Mucosa of descending colon (tissue), 3 donors: ENCODE measurements around the gene PRKAR2B. TPM values are rescaled to one million over a fixed set of nuclear protein-coding genes. Genes with fewer than 3 reads are reported as not detected.

ENCODE experiments used
- ATAC-seq: fragments of 200-7000 bp; cut with Tn5 transposase; one replicate; pipeline ENCODE4 v1.9.1; 2020; ENCODE audit warnings: mild to moderate bottlenecking, moderate library complexity
- DNase-seq, 3 donors: peaks; one replicate each; pipeline ENCODE4 v3.0.0-alpha.2; 2020
- H3K36me3 ChIP-seq: fragments of 200-600 bp; one replicate; pipeline ENCODE4 v1.8.0; 2021; ENCODE audit warnings: low read depth, mild to moderate bottlenecking
- H3K4me1 ChIP-seq: fragments of 200-600 bp; one replicate; pipeline ENCODE4 v1.8.0; 2021; ENCODE audit warnings: low read depth, mild to moderate bottlenecking
- H3K4me3 ChIP-seq: fragments of 200-600 bp; one replicate; pipeline ENCODE4 v1.8.0; 2021; ENCODE audit warnings: mild to moderate bottlenecking
- H3K9me3 ChIP-seq: fragments of 200-600 bp; one replicate; pipeline ENCODE4 v1.8.0; 2021; ENCODE audit warnings: mild to moderate bottlenecking
- intact Hi-C, 2 donors: fragments of 100-400 bp; cut with DNase I in 1 of 2; cut with micrococcal nuclease in 1 of 2; formaldehyde crosslinking; loops; one replicate each; pipeline versions ENCODE4 v1.11.0 to v1.11.1; 2022; cut with DNase I, micrococcal nuclease
- total RNA-seq, 3 donors: library from RNA; stranded (reverse); fragmentation: NEBNext Ultra II Directional in 2 of 3; extraction: Animal tissue kit (Norgen Biotek cat#: 25700) in 2 of 3; gene quantifications; one replicate each; pipeline versions ENCODE4 v1.2.1 to v1.2.4, GENCODE V29; 2021 to 2023
- TF ChIP-seq, protein P1 (sequence below): fragments of 200-600 bp; IDR thresholded peaks from one replicate; pipeline ENCODE4 v1.8.0; 2022; ENCODE audit warnings: antibody characterized with exemption, mild to moderate bottlenecking
- donor health status: DM: no; HTN: no; CAD: no; lungs with moderate emphysema.
- donor health status: DM: no; HTN: no; CAD: no.
- donor health status: DM: no; HTN: yes; CAD: no.

Gene PRKAR2B
- total RNA-seq, 3 donors from 2014 or later, result 4.6 to 20.8 (median 6.4) TPM

DNA sequence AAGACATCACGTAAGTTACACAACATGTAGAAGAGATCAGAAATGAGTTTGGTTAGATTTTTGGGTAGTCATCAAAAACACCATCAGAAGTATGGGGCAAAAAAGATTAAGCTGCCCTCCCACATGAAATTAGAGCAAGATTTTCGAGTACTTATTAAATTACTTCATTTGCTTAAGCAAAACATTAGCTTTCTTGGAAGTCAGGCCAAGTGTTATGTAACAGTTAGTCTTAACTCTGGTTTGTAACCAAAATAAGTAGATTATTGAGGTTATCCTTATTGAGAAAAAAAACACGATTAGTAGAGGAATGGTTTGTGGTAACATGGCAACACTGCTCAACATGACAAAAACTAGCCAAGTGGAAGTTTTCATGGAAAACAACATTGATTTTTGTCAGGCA is 162.2 kb downstream of the PRKAR2B start:
- no peak for DNase-seq
- no peak for ATAC-seq
- TF ChIP-seq, protein P1, sequence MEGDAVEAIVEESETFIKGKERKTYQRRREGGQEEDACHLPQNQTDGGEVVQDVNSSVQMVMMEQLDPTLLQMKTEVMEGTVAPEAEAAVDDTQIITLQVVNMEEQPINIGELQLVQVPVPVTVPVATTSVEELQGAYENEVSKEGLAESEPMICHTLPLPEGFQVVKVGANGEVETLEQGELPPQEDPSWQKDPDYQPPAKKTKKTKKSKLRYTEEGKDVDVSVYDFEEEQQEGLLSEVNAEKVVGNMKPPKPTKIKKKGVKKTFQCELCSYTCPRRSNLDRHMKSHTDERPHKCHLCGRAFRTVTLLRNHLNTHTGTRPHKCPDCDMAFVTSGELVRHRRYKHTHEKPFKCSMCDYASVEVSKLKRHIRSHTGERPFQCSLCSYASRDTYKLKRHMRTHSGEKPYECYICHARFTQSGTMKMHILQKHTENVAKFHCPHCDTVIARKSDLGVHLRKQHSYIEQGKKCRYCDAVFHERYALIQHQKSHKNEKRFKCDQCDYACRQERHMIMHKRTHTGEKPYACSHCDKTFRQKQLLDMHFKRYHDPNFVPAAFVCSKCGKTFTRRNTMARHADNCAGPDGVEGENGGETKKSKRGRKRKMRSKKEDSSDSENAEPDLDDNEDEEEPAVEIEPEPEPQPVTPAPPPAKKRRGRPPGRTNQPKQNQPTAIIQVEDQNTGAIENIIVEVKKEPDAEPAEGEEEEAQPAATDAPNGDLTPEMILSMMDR, result no peak
- Histone ChIP-seq H3K9me3 (no peaks in the 10 kb centered on the region), H3K4me3 (no peak overlapping the region), H3K4me1 (no peaks in the 10 kb centered on the region), H3K36me3 (no peaks in the 10 kb centered on the region)
- intact Hi-C loops, result no loop called here

DNA sequence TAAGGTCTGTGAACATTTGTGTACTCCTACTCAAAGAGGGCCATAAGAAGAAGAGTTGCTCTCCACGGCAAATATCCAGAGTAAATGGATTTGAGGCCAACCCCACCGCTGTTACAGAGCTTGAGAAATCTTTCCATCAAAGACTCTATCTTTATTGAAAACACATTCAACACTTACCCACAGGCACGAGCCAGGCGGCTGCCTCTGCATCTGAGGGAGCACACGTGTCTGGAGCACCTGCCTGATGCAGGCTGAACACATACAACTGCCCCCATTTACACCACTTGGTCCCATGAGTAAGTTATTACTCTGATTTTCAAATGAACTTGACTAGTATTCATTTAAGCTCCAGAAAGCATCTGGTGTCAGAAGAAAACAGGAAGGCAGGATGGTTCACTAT is 163.0 kb downstream of the PRKAR2B start:
- H3K36me3 ChIP-seq, result no peaks in the 10 kb centered on the region

DNA sequence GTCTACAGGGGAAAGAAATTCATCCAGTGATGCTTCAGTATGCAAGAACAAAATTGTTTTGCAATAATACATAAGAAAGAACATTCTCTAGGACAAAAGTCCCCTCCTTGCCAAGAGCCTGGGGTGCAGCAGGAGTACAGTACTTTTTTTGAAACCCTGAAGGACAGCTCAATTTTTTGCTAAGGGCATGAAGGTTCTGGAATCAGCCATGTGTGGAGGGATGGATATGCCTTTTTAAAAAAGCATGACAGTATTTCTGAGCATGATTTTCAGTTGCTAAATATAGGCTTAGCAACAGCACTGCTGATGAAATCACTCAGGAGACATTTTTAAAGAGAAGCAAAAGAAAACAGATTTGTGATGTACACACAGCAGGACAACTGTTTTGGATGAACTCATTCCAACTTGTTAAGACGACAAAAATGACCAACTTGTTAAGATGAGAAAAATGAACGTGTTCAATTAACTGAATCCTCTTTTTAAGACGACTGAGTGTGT is 163.6 kb downstream of the PRKAR2B start:
- Histone ChIP-seq H3K4me1 (no peaks in the 10 kb centered on the region), H3K4me3 (no peak overlapping the region), H3K36me3 (no peaks in the 10 kb centered on the region), H3K9me3 (no peaks in the 10 kb centered on the region)
- DNase-seq (no peak), ATAC-seq (no peak)
- TF ChIP-seq, protein P1, result no peak
- intact Hi-C loops, result no loop called here

More for the DNA sequence above, 163.0 kb downstream of the PRKAR2B start:
- Histone ChIP-seq H3K4me3 (no peak overlapping the region), H3K9me3 (no peaks in the 10 kb centered on the region), H3K4me1 (no peaks in the 10 kb centered on the region)
- intact Hi-C loops, result no loop called here
- TF ChIP-seq, protein P1, result no peak
- no peak for ATAC-seq
- DNase-seq, result no peak

DNA sequence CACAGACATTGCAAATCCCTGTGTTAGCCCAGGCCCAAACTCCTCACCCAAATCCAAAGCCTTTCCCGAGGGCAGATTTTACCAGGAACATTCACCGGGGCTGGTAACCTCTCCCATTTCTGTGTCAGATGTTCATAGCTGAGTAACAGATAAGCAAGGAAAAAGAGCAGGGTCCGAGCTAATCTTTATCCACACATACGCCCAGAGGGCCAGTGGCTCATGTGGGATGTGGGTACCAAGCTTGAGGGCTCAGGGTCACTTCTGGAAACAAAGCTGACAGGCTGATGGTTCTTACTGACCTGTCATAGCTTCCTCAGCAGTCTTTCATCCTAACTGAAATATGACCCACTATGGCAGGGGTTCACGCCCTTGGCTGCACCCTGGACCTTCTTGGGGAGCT is 164.1 kb downstream of the PRKAR2B start:
- Histone ChIP-seq H3K36me3 (no peaks in the 10 kb centered on the region), H3K9me3 (no peaks in the 10 kb centered on the region), H3K4me3 (no peak overlapping the region), H3K4me1 (no peaks in the 10 kb centered on the region)
- DNase-seq, result no peak
- ATAC-seq, result no peak
- TF ChIP-seq, protein P1, result no peak
- intact Hi-C loops, result no loop called here

DNA sequence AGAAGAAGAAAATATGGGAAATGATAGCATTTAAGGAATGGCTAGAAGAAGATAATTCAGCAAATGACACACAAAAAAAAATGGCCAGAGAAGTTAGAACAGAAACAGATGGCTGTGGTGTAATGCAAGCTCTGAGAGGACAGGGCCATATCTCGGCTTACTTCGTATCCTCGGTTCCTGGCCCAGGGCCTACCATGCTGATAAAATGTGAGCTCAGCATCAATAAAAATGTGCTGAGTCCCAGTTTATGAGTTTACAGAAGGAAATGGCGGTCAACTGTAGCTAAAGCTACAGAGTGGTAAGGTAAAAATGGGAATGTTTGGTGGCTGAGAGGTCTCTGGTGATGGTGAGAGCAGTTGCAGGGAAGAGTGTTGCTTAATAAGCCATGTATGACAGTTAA is 165.1 kb downstream of the PRKAR2B start:
- DNase-seq, result peak in 1 of 3 donors; percentile 29

More for the DNA sequence above, 165.1 kb downstream of the PRKAR2B start:
- Histone ChIP-seq H3K36me3 (no peaks in the 10 kb centered on the region), H3K4me3 (no peak overlapping the region), H3K9me3 (no peaks in the 10 kb centered on the region), H3K4me1 (no peaks in the 10 kb centered on the region)
- TF ChIP-seq, protein P1, result no peak
- peak; percentile 82 for ATAC-seq
- intact Hi-C loops, result no loop called here
